ENCODE measurements around the gene TCFL5. TPM values are rescaled to one million over a fixed set of nuclear protein-coding genes. Genes with fewer than 3 reads are reported as not detected.

The TCFL5 gene
- polyA plus RNA-seq, 1 donor, result 7.6 TPM

GRCh38 chr20:62823688-62824475 lies 37.7 kb downstream of the TCFL5 start:
- DNase-seq (ENCODE audit: low read depth), result no peak

GRCh38 chr20:62822788-62823651 lies 38.6 kb downstream of the TCFL5 start:
- DNase-seq (ENCODE audit: low read depth), result no peak

GRCh38 chr20:62822239-62822787 lies 39.3 kb downstream of the TCFL5 start:
- no peak for DNase-seq (ENCODE audit: low read depth)

- DNase-seq (ENCODE audit: low read depth), result no peak
Measured at GRCh38 chr20:62821726-62822210, 39.9 kb downstream of the TCFL5 start.

- no peak for DNase-seq (ENCODE audit: low read depth)
Measured at GRCh38 chr20:62820962-62821725, 40.5 kb downstream of the TCFL5 start.

DNA sequence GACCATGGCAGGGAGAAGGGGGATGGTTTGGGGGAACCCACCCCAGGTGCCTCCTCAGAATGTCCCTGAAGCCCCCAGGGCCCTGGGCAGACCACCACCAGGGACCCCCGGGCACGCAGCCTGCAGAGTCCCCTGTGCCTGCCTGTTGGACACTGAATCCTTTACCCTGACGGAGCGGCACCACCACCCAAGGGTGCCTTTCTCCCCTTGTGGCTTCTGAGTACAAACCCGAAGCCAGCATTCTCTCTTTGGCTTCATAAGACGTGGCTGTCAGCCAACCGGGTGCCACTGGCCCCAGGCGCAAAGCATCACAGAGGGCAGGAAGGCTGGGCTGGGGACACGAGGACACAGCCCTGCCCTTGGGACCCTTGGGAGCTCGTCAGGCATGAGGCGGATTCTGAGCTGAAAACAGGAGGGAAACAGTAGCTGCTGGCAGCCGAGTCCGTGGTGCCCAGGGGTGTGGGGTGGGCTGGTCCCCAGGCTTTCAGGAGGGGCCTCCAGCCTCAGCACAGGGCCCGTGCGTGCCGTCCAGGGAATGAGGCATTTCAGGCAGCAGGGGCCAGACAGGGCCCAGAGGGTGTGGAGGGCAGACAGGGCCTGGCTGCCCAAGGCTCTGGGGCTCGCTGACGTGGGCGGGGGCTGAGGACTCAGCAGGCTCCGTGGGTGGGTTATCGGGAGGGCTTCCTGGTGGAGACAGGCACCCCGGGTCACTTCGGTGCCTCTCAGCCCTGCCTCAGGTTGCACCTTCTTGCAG lies 41.2 kb downstream of the TCFL5 start:
- DNase-seq (ENCODE audit: low read depth), result no peak

GRCh38 chr20:62819494-62820174 lies 42.0 kb downstream of the TCFL5 start:
- DNase-seq (ENCODE audit: low read depth), result no peak

DNA sequence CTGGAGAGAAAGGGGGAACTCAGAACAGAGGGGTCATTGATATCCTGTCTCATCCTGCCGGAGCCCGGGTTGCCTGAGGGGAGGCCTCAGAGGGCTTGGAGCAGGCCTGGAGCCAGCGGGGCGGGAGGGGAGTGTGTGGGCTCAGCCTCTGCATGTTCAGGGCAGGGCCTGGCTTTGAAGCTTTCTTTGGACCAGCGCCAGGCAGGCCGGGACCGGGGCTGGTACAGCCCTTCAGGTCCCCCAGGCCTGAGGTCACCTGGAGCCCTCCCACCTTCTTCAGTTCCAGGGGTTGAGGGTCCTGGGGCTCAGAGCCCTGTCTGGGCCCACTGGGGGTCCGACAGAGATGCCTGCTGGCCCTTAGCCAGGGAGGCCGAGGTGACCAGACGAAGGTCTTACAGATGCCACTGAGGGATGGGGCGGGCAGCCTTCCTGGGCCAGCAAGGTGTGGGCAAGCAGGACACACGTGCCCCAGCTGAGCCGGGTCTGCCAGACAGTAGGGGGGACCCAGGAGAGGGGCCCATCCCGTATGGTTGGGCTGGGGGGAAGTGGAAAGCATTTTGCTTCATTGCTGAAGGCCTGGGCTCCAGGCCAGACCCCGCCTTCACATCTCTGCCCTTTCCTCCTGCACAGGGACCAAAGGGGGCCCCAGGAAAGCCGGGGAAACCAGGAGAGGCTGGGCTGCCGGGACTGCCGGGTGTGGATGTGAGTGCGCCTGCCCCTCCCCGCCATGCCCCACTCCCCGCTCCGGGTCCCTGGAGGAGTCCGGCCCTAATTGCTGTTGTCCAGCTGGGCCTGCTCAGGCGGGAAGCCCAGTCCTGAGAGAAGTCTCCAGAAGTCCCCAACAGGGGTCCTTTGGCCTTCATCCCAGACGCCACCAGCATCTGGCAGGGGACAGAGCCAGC lies 42.8 kb downstream of the TCFL5 start:
- DNase-seq (ENCODE audit: low read depth), result no peak

DNA sequence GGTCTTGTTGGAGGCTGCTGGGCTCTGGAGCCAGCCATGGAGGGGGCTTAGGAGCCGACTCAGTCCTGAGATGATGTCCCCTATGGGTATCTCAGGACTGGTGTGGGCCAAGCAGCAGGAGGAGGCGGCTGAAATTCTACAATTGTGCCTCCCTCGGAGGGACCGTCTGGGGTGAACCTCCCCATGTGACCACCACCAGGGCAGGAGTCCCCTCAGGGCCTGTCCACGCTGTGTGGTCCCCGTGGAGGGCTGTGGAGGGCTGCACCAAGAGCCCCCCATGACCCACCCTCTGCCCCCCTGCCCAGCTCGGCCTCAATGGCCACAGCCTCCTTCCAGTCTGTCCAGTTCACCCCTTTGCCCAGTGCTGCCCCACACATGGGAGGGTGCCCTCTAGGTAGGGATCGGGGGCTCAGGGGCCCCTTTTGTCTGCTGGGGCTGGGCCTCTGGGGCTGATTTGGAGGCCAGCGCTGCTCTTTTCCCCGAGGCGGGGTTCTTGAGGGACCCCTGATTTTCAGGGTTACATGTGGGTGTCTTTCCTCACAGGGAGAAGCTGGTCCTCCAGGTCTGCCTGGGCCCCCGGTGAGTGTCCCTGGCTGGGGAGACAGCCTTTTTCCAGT lies 43.5 kb downstream of the TCFL5 start:
- no peak for DNase-seq (ENCODE audit: low read depth)

GRCh38 chr20:62816884-62817873 lies 44.4 kb downstream of the TCFL5 start, which contains the start of gene COL9A3:
Gene COL9A3, plus strand, starts transcription at chr20:62817050. Its CDS starts 15 bp downstream, at chr20:62817065.
- DNase-seq (ENCODE audit: low read depth), result no peak

- DNase-seq (ENCODE audit: low read depth), result no peak
Measured at GRCh38 chr20:62816031-62816883, 45.4 kb downstream of the TCFL5 start.

DNA sequence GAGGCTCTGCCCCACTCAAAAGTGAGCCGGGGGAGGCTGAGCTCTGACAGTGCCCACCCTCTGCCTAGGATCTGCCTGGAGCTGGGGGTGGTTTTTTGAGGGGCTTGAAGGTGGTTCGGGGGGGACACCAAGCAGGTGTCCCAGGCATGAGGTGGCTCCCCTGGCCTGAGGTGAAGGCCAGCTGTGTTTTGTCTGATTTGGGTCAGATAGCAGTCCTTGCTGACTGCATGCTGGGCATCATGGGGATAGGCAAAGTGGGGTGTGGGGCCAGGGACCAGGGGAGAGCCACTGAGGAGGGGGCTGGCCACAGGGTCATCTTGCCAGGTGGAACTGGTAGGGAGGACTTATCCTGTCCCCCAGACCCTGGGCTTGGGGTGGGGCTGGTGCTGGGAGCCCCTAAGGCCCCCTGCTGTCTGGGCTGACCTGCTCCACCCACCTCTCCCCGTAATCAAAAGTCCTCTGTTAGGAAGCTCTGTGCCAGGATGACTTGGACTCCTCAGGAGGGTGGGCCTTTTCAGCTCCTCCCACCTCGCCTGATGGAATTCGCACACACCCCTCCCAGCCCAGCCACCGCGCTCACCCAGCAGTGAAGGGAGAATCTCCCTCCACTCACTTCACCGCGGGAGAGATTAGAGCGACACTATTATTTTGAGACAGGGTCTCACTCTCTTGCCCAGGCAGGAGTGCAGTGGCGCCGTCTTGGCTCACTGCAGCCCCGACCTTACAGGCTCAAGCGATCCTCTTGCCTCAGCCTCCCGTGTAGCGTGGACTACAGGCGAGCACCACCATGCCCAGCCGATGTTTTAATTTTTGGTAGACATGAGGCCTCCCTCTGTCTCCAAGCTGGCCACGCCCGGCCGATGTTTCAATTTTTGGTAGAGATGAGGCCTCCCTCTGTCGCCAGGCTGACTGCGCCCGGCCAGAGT lies 46.3 kb downstream of the TCFL5 start:
- no peak for DNase-seq (ENCODE audit: low read depth)

GRCh38 chr20:62814709-62815065 lies 46.9 kb downstream of the TCFL5 start:
- no peak for DNase-seq (ENCODE audit: low read depth)

GRCh38 chr20:62814060-62814708 lies 47.4 kb downstream of the TCFL5 start:
- DNase-seq (ENCODE audit: low read depth), result no peak

GRCh38 chr20:62813588-62813987 lies 48.0 kb downstream of the TCFL5 start:
- DNase-seq (ENCODE audit: low read depth), result no peak
